Stimulated activated naive B cell treated with anti-CD40 and anti-IgM and Interleukin-4, amounts not matched to agents 10 μg/mL and 1 μg/mL and 100 μg/mL, for 72 hours (primary cell): ENCODE data around the gene SLC9A1.

Experiments used
- ATAC-seq, 2 donors: fragments of 150-1000 bp; cut with Tn5 transposase; replicated peaks; 2 replicates each; pipeline ENCODE4 v1.10.0; 2021; ENCODE audit warnings: moderate library complexity in 1 of 2
- DNase-seq: peaks from one replicate; pipeline ENCODE4 v3.0.0; 2021
- H3K27ac Mint-ChIP-seq: one replicate; pipeline ENCODE4 v1.8.0; 2022; ENCODE audit warnings: mild to moderate bottlenecking, mixed read lengths
- H3K27me3 Mint-ChIP-seq, 2 donors: one replicate each; pipeline ENCODE4 v1.8.0; 2022; ENCODE audit warnings: mixed read lengths in 2 of 2
- H3K36me3 Mint-ChIP-seq, 2 donors: one replicate each; pipeline ENCODE4 v1.8.0; 2022; ENCODE audit warnings: mixed read lengths in 2 of 2, mild to moderate bottlenecking in 1 of 2
- H3K4me1 Mint-ChIP-seq, 2 donors: one replicate each; pipeline ENCODE4 v1.8.0; 2022; ENCODE audit warnings: mixed read lengths in 2 of 2, mild to moderate bottlenecking in 1 of 2
- H3K4me3 Mint-ChIP-seq, 2 donors: one replicate each; pipeline ENCODE4 v1.8.0; 2022; ENCODE audit warnings: mild to moderate bottlenecking in 2 of 2, mixed read lengths in 2 of 2, moderate library complexity in 1 of 2
- H3K9me3 Mint-ChIP-seq, 2 donors: one replicate each; pipeline ENCODE4 v1.8.0; 2022; ENCODE audit warnings: mixed read lengths in 2 of 2, mild to moderate bottlenecking in 1 of 2

The SLC9A1 gene

GRCh38 chr1:27049100-27049499, 105.8 kb downstream of the SLC9A1 start:
- Mint-ChIP-seq H3K9me3 (no peaks in the 10 kb centered on the region), H3K4me3 (no peak overlapping the region), H3K36me3 (no peaks in the 10 kb centered on the region), H3K27ac (no peak overlapping the region), H3K4me1 (peaks cover 10 to 11% of the 10 kb centered on the region in 2 donors), H3K27me3 (peaks cover 0 to 4% of the 10 kb centered on the region in 2 donors)
- DNase-seq (no peak), ATAC-seq (no peak)
